PC-9 (cell line): ENCODE measurements around the gene SERPIND1. TPM values are rescaled to one million over a fixed set of nuclear protein-coding genes. Genes with fewer than 3 reads are reported as not detected.
A peak's percentile ranks its signal among the peaks of the same experiment; 100 is the strongest.

Source experiments
- BruUV-seq: library from RNA; stranded (reverse); fragments of 400-500 nt; replicated peaks from 2 replicates; lab custom pipeline; 2021; lab: Mats Ljungman, UMichigan
- CTCF ChIA-PET: fragments of 300-600 bp; sonication (Branson Sonifier 250); formaldehyde crosslinking; loops from one replicate; lab custom pipeline; 2022; ENCODE audit warnings: antibody characterized with exemption; lab: Charles Lee
- POLR2A ChIA-PET: fragments of 300-600 bp; sonication (Branson Sonifier 250); formaldehyde crosslinking; loops from one replicate; lab custom pipeline; 2022; ENCODE audit warnings: antibody characterized with exemption; ENCODE audit not compliant: unreplicated experiment; lab: Charles Lee
- DNase-seq, 2 experiments: peaks; one replicate each; pipeline versions ENCODE4 v3.0.0 to v3.0.0-alpha.2; 2015 to 2022; ENCODE audit warnings: mixed read lengths in 1 of 2
- H2AFZ ChIP-seq: fragments of 200-600 bp; sonication (generic); 2 replicates; pipeline ENCODE4 v1.8.1; 2017; ENCODE audit warnings: antibody characterized with exemption
- H3F3A ChIP-seq: fragments of 200-600 bp; sonication (generic); 2 replicates; pipeline ENCODE4 v1.8.1; 2017; ENCODE audit warnings: antibody characterized with exemption, mild to moderate bottlenecking, low read depth; ENCODE audit not compliant: insufficient read depth
- H3K27ac ChIP-seq: fragments of 200-600 bp; sonication (generic); 2 replicates; pipeline ENCODE4 v1.6.1; 2016; ENCODE audit warnings: mixed run types
- H3K27me3 ChIP-seq: fragments of 200-600 bp; sonication (generic); 2 replicates; pipeline ENCODE4 v1.6.1; 2016; ENCODE audit warnings: low read depth, mixed run types; ENCODE audit not compliant: insufficient read depth
- H3K36me3 ChIP-seq: fragments of 200-600 bp; sonication (generic); 2 replicates; pipeline ENCODE4 v1.6.1; 2016; ENCODE audit warnings: low read depth, mixed run types
- H3K4me1 ChIP-seq: fragments of 200-600 bp; sonication (generic); replicated peaks from 2 replicates; pipeline ENCODE4 v1.6.1; 2016; ENCODE audit warnings: mixed run types; ENCODE audit not compliant: insufficient read depth
- H3K4me2 ChIP-seq: fragments of 200-600 bp; sonication (generic); 2 replicates; pipeline ENCODE4 v1.6.1; 2017; ENCODE audit warnings: mixed run types
- H3K4me3 ChIP-seq: fragments of 200-600 bp; sonication (generic); 2 replicates; pipeline ENCODE4 v1.6.1; 2016; ENCODE audit warnings: mixed run types
- H3K79me2 ChIP-seq: fragments of 200-600 bp; sonication (generic); 2 replicates; pipeline ENCODE4 v1.6.1; 2017; ENCODE audit warnings: low read depth, mixed run types
- H3K9me2 ChIP-seq: fragments of 200-600 bp; sonication (generic); 2 replicates; pipeline ENCODE4 v1.8.1; 2017; ENCODE audit warnings: mild to moderate bottlenecking; ENCODE audit not compliant: insufficient read depth
- H3K9me3 ChIP-seq: fragments of 200-600 bp; sonication (generic); 2 replicates; pipeline ENCODE4 v1.8.1; 2016; ENCODE audit warnings: low read depth; ENCODE audit not compliant: insufficient read depth
- H4K20me1 ChIP-seq: fragments of 200-600 bp; sonication (generic); 2 replicates; pipeline ENCODE4 v1.8.1; 2017; ENCODE audit not compliant: insufficient read depth
- CTCF ChIP-seq: fragments of 200-600 bp; sonication (generic); conservative IDR thresholded peaks from 2 replicates; pipeline ENCODE4 v1.6.1; 2017; ENCODE audit warnings: mixed run types, antibody characterized with exemption, mild to moderate bottlenecking, moderate library complexity
- EZH2 ChIP-seq: fragments of 200-600 bp; sonication (generic); IDR thresholded peaks from 2 replicates; pipeline ENCODE4 v1.8.0; 2017; ENCODE audit warnings: antibody characterized with exemption, low read depth
- intact Hi-C: fragments of 100-400 bp; cut with micrococcal nuclease; formaldehyde crosslinking; loops from one replicate; pipeline ENCODE4 v1.10.0; 2022; ENCODE audit not compliant: unreplicated experiment
- total RNA-seq: library from RNA; stranded (reverse); gene quantifications from 2 replicates; pipeline ENCODE4 v1.2.3, GENCODE V29; 2021

Gene SERPIND1
- total RNA-seq, 1 experiment from 2014 or later, result not detected

DNA sequence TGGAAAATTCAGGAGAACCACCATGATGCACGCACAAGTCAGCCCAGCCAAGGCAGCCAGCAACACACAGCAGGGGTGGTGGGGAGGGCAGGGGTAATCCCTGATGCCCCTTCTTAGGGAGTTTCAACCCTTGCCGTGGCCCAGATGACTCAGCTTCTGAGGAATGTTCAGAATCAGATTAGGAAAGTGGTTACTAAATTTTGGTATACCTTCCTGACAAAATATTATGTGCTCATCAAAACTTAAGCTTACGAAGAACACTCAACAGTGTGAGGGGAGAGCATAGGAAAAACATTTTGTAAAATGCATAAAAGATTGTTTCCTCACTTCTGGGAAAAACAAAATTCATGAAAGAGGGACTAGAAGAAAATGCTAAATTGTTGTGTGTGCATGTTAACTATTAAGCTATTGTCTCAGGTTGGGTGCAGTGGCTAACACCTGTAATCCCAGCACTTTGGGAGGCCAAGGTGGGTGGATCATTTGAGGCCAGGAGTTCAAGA is 32.1 kb downstream of the SERPIND1 start:
- POLR2A ChIA-PET, result no interaction called here
- no peaks in the 10 kb centered on the region for H3K9me3 ChIP-seq
- peaks cover 11% of the 10 kb centered on the region; the same call in 1 of the 2 replicates for H3F3A ChIP-seq
- no peaks in the 10 kb centered on the region for H3K36me3 ChIP-seq
- TF ChIP-seq EZH2 (no peak), CTCF (no peak)
- no peak overlapping the region for H3K4me2 ChIP-seq
- H4K20me1 ChIP-seq, result no peaks in the 10 kb centered on the region
- CTCF ChIA-PET, result interaction anchor here (1.6 kb wide), 1 partner anchor 80 kb away, joined by 4 read pairs; no protein-coding TSS in a partner anchor
- H3K4me1 ChIP-seq, result peaks cover 19% of the 10 kb centered on the region
- DNase-seq, result peak in 1 of 2 experiments; percentile 49
- BruUV-seq, result no TSS peak
- no peaks in the 10 kb centered on the region for H3K9me2 ChIP-seq
- no peak overlapping the region for H2AFZ ChIP-seq
- intact Hi-C loops, result no loop called here
- no peak overlapping the region for H3K27ac ChIP-seq
- no peaks in the 10 kb centered on the region for H3K79me2 ChIP-seq
- no peaks in the 10 kb centered on the region for H3K27me3 ChIP-seq
- H3K4me3 ChIP-seq, result no peak overlapping the region

GRCh38 chr22:20807315-20807752 is 33.4 kb downstream of the SERPIND1 start:
- H3F3A ChIP-seq, result peaks cover 11% of the 10 kb centered on the region; the same call in 1 of the 2 replicates
- peak in 1 of 2 experiments; percentile 72 for DNase-seq
- no peak overlapping the region for H2AFZ ChIP-seq
- no peak overlapping the region for H3K27ac ChIP-seq
- ChIA-PET POLR2A (no interaction called here), CTCF (interaction anchor here (0.6 kb wide), 1 partner anchor 37 kb away, joined by 11 read pairs; no protein-coding TSS in a partner anchor)
- intact Hi-C loops, result no loop called here
- H3K9me2 ChIP-seq, result no peaks in the 10 kb centered on the region
- no peaks in the 10 kb centered on the region for H4K20me1 ChIP-seq
- no peaks in the 10 kb centered on the region for H3K36me3 ChIP-seq
- no peaks in the 10 kb centered on the region for H3K27me3 ChIP-seq
- no peaks in the 10 kb centered on the region for H3K9me3 ChIP-seq
- TF ChIP-seq EZH2 (no peak), CTCF (no peak)
- no peak overlapping the region for H3K4me2 ChIP-seq
- H3K4me1 ChIP-seq, result peaks cover 19% of the 10 kb centered on the region
- H3K4me3 ChIP-seq, result no peak overlapping the region
- no peaks in the 10 kb centered on the region for H3K79me2 ChIP-seq
- no TSS peak for BruUV-seq

GRCh38 chr22:20808844-20809243 is 34.9 kb downstream of the SERPIND1 start:
- Histone ChIP-seq H2AFZ (no peak overlapping the region), H3K9me2 (no peaks in the 10 kb centered on the region), H3F3A (peaks cover 11% of the 10 kb centered on the region; the same call in 1 of the 2 replicates), H3K27me3 (no peaks in the 10 kb centered on the region), H3K4me2 (no peak overlapping the region), H3K36me3 (no peaks in the 10 kb centered on the region), H3K79me2 (no peaks in the 10 kb centered on the region), H3K4me1 (peaks cover 19% of the 10 kb centered on the region), H3K9me3 (no peaks in the 10 kb centered on the region), H3K27ac (no peak overlapping the region), H4K20me1 (no peaks in the 10 kb centered on the region), H3K4me3 (no peak overlapping the region)
- ChIA-PET CTCF (no interaction called here), POLR2A (no interaction called here)
- no TSS peak for BruUV-seq
- DNase-seq, result no peak
- intact Hi-C loops, result no loop called here
- TF ChIP-seq EZH2, result no peak
- TF ChIP-seq CTCF, result no peak
